ENCODE results near the gene ANKRD13B.
A peak's percentile ranks its signal among the peaks of the same experiment; 100 is the strongest.

Gene ANKRD13B

GRCh38 chr17:29563816-29564215 is 29.1 kb upstream of the ANKRD13B start:
- DNase-seq (ENCODE audit: low spot score), result no peak

GRCh38 chr17:29565643-29566472 is 27.1 kb upstream of the ANKRD13B start:
- in situ Hi-C loops (cut with MboI; ENCODE audit: low pct_unique_long_range_greater_than_20kb, low sequenced_read_pairs, unreplicated experiment), result no loop called here
- TF ChIP-seq CTCF (IDR thresholded peaks at IDR 0.05; ENCODE audit: extremely low read depth, insufficient read depth, missing control alignments), result peak; percentile 25
- peak; percentile 73 for DNase-seq (ENCODE audit: low spot score)

More at GRCh38 chr17:29563816-29564215, 29.1 kb upstream of the ANKRD13B start:
- no peak for TF ChIP-seq CTCF (IDR thresholded peaks at IDR 0.05; ENCODE audit: extremely low read depth, insufficient read depth, missing control alignments)
- in situ Hi-C loops (cut with MboI; ENCODE audit: low pct_unique_long_range_greater_than_20kb, low sequenced_read_pairs, unreplicated experiment), result no loop called here

GRCh38 chr17:29566473-29567303 is 26.2 kb upstream of the ANKRD13B start, which contains the start of gene ABHD15:
ABHD15 (minus strand) TSS chr17:29567037; CDS start chr17:29566966, 71 bp downstream.
- in situ Hi-C loops (cut with MboI; ENCODE audit: low pct_unique_long_range_greater_than_20kb, low sequenced_read_pairs, unreplicated experiment), result no loop called here
- TF ChIP-seq CTCF (IDR thresholded peaks at IDR 0.05; ENCODE audit: extremely low read depth, insufficient read depth, missing control alignments), result no peak
- peak; percentile 81 for DNase-seq (ENCODE audit: low spot score)

- in situ Hi-C loops (cut with MboI; ENCODE audit: low pct_unique_long_range_greater_than_20kb, low sequenced_read_pairs, unreplicated experiment), result no loop called here
- TF ChIP-seq CTCF (IDR thresholded peaks at IDR 0.05; ENCODE audit: extremely low read depth, insufficient read depth, missing control alignments), result no peak
- DNase-seq (ENCODE audit: low spot score), result no peak
These were observed 25.7 kb upstream of the ANKRD13B start for GRCh38 chr17:29567304-29567553.

GRCh38 chr17:29567554-29568330 is 25.2 kb upstream of the ANKRD13B start:
- peak; percentile 51 for TF ChIP-seq CTCF (IDR thresholded peaks at IDR 0.05; ENCODE audit: extremely low read depth, insufficient read depth, missing control alignments)
- in situ Hi-C loops (cut with MboI; ENCODE audit: low pct_unique_long_range_greater_than_20kb, low sequenced_read_pairs, unreplicated experiment), result no loop called here

More at GRCh38 chr17:29567554-29568330, 25.2 kb upstream of the ANKRD13B start:
- DNase-seq (ENCODE audit: low spot score), result peak; percentile 92
